ENCODE measurements around the gene ANKLE1. TPM values are rescaled to one million over a fixed set of nuclear protein-coding genes. Genes with fewer than 3 reads are reported as not detected.

The ANKLE1 gene
- polyA plus RNA-seq, 2 of the 4 experiments (the other 2 are of a cell fraction), result 0.56 to 0.74 TPM

DNA sequence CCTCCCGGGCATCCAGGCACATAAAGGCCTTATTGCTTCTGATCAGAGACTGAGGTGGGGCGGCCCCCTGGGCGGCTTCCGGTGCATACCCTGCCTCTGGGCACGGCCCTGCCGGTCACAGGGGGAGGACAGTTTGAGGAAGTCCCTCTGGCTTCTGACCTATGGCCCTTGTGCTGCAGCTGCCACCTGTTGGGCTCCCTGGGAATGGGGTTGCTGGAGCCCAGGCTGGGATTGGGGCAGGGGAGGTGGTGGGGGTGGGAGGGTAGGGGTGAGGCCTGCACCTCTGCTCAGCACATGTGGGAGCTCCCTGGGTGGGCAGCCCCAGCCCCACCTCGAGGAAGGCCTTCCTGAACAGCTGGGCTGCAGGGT lies 42.2 kb downstream of the ANKLE1 start:
- ATAC-seq, result no peak
- ChIA-PET CTCF (no interaction called here), POLR2A (no interaction called here)
- 80% methylated on average over 6 of the region's 7 CpGs for WGBS (ENCODE audit: missing lambda C conversion rate)
- TF ChIP-seq KDM1A (IDR thresholded peaks at IDR 0.05; ENCODE audit: low read depth) (no peak), EHF (CRISPR knock-in tag; IDR thresholded peaks at IDR 0.05) (no peak), SMC3 (IDR thresholded peaks at IDR 0.05) (no peak), RCOR1 (IDR thresholded peaks at IDR 0.05; ENCODE audit: low read depth, low read length) (no peak), FOSL2 (IDR thresholded peaks at IDR 0.05) (no peak), FOSL2 (CRISPR knock-in tag; IDR thresholded peaks at IDR 0.05) (no peak), ZNF302 (CRISPR knock-in tag; IDR thresholded peaks at IDR 0.05) (no peak), CHD4 (IDR thresholded peaks at IDR 0.05; ENCODE audit: borderline replicate concordance) (no peak), HOXB13 (CRISPR knock-in tag; IDR thresholded peaks at IDR 0.05; ENCODE audit: low read depth) (no peak), ZC3H11A (IDR thresholded peaks at IDR 0.05) (no peak), NFE2L2 (conservative IDR thresholded peaks at IDR 0.05; ENCODE audit: low read length) (no peak), MAZ (IDR thresholded peaks at IDR 0.05; ENCODE audit: borderline replicate concordance, low read depth, low read length) (no peak), PHF8 (IDR thresholded peaks at IDR 0.05; ENCODE audit: borderline replicate concordance, low read depth) (no peak), FOXS1 (CRISPR knock-in tag; IDR thresholded peaks at IDR 0.05) (no peak), ZSCAN20 (CRISPR knock-in tag; IDR thresholded peaks at IDR 0.05) (no peak), HOXB5 (CRISPR knock-in tag; IDR thresholded peaks at IDR 0.05) (no peak), RNF2 (IDR thresholded peaks at IDR 0.05; ENCODE audit: borderline replicate concordance, low read depth) (no peak)
- TF ChIP-seq, protein P1, sequence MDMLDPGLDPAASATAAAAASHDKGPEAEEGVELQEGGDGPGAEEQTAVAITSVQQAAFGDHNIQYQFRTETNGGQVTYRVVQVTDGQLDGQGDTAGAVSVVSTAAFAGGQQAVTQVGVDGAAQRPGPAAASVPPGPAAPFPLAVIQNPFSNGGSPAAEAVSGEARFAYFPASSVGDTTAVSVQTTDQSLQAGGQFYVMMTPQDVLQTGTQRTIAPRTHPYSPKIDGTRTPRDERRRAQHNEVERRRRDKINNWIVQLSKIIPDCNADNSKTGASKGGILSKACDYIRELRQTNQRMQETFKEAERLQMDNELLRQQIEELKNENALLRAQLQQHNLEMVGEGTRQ (IDR thresholded peaks at IDR 0.05), result no peak
- TF ChIP-seq, protein P2, sequence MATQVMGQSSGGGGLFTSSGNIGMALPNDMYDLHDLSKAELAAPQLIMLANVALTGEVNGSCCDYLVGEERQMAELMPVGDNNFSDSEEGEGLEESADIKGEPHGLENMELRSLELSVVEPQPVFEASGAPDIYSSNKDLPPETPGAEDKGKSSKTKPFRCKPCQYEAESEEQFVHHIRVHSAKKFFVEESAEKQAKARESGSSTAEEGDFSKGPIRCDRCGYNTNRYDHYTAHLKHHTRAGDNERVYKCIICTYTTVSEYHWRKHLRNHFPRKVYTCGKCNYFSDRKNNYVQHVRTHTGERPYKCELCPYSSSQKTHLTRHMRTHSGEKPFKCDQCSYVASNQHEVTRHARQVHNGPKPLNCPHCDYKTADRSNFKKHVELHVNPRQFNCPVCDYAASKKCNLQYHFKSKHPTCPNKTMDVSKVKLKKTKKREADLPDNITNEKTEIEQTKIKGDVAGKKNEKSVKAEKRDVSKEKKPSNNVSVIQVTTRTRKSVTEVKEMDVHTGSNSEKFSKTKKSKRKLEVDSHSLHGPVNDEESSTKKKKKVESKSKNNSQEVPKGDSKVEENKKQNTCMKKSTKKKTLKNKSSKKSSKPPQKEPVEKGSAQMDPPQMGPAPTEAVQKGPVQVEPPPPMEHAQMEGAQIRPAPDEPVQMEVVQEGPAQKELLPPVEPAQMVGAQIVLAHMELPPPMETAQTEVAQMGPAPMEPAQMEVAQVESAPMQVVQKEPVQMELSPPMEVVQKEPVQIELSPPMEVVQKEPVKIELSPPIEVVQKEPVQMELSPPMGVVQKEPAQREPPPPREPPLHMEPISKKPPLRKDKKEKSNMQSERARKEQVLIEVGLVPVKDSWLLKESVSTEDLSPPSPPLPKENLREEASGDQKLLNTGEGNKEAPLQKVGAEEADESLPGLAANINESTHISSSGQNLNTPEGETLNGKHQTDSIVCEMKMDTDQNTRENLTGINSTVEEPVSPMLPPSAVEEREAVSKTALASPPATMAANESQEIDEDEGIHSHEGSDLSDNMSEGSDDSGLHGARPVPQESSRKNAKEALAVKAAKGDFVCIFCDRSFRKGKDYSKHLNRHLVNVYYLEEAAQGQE (IDR thresholded peaks at IDR 0.05), result no peak
- TF ChIP-seq, protein P3, sequence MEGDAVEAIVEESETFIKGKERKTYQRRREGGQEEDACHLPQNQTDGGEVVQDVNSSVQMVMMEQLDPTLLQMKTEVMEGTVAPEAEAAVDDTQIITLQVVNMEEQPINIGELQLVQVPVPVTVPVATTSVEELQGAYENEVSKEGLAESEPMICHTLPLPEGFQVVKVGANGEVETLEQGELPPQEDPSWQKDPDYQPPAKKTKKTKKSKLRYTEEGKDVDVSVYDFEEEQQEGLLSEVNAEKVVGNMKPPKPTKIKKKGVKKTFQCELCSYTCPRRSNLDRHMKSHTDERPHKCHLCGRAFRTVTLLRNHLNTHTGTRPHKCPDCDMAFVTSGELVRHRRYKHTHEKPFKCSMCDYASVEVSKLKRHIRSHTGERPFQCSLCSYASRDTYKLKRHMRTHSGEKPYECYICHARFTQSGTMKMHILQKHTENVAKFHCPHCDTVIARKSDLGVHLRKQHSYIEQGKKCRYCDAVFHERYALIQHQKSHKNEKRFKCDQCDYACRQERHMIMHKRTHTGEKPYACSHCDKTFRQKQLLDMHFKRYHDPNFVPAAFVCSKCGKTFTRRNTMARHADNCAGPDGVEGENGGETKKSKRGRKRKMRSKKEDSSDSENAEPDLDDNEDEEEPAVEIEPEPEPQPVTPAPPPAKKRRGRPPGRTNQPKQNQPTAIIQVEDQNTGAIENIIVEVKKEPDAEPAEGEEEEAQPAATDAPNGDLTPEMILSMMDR (IDR thresholded peaks at IDR 0.05), result no peak
- TF ChIP-seq, protein P4, sequence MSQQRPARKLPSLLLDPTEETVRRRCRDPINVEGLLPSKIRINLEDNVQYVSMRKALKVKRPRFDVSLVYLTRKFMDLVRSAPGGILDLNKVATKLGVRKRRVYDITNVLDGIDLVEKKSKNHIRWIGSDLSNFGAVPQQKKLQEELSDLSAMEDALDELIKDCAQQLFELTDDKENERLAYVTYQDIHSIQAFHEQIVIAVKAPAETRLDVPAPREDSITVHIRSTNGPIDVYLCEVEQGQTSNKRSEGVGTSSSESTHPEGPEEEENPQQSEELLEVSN (IDR thresholded peaks at IDR 0.05; ENCODE audit: borderline replicate concordance, low read depth), result no peak
- no peak overlapping the region for H3K4me2 ChIP-seq
- H3K4me3 ChIP-seq, result no peak overlapping the region
- no peaks in the 10 kb centered on the region for H3K4me1 ChIP-seq
- no peak for DNase-seq (ENCODE audit: low read depth in 1 of 2, low spot score in 1 of 2)
- no peaks in the 10 kb centered on the region for H3K9me3 ChIP-seq
- FAIRE-seq, result no peak
- no peak overlapping the region for H3K27ac ChIP-seq

Data from A549 (cell line).